IPS-20b (cell line): ENCODE data around the gene PRDM8.

Source experiments
- H3K27ac ChIP-seq: one replicate; pipeline ENCODE4 v1.5.1; 2013; ENCODE audit warnings: low read length
- H3K27me3 ChIP-seq: 2 replicates; pipeline ENCODE4 v1.6.1; 2013; ENCODE audit warnings: mild to moderate bottlenecking, low read length, inconsistent platforms; ENCODE audit not compliant: insufficient read depth
- H3K36me3 ChIP-seq: 2 replicates; pipeline ENCODE4 v1.6.1; 2013; ENCODE audit warnings: low read depth, mild to moderate bottlenecking, inconsistent platforms, low read length, moderate library complexity; ENCODE audit not compliant: insufficient read depth
- H3K4me1 ChIP-seq: 2 replicates; pipeline ENCODE4 v1.6.1; 2013; ENCODE audit warnings: mild to moderate bottlenecking, control low read depth, inconsistent platforms, low read length, moderate library complexity; ENCODE audit not compliant: insufficient read depth
- H3K4me3 ChIP-seq: 2 replicates; pipeline ENCODE4 v1.5.1; 2013; ENCODE audit warnings: mild to moderate bottlenecking, low read length, inconsistent platforms
- H3K9ac ChIP-seq: 2 replicates; pipeline ENCODE4 v1.6.1; 2013; ENCODE audit warnings: low read depth, mild to moderate bottlenecking, inconsistent platforms, low read length, moderate library complexity
- H3K9me3 ChIP-seq: 2 replicates; pipeline ENCODE4 v1.6.1; 2013; ENCODE audit warnings: mild to moderate bottlenecking, low read depth, low read length, inconsistent platforms; ENCODE audit not compliant: insufficient read depth

The PRDM8 gene

DNA sequence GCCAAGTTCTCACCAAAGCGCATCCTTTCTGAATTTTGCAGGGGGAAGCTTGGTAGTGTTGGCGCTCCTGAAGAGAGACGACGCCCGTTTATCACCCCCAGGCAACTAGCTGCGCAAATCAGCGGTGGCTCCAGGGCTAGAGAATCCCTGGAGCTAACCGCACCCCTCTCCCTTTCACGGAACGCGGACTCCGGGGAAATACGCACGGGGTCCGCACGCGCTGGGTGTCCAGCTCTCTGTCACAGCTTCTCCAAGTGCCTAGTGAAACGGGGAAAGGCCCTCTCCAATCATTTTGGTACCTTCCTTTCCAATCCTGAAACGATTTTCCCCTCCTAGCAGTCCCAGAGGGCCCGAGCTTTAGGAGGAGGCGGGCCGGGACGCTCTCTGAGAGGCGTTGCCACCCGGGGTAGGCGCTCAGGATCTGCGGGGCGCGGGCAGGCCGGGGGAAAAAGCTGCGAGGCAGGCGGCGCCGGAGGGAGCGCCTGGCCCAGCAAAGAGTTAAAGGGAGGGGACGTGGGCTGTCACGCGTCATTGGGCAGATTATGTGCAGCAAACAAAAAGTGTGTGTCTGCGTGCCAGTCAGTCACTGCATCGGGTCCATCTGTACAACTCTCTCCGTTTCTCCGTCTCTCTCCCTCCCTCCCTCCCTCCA, at the start of gene PRDM8:
Gene PRDM8 (plus strand): TSS at position 582 of the 652 bp plus-strand sequence. CDS start 2,578 bp downstream, outside the sequence.
- Histone ChIP-seq H3K9ac (no peak within 1 kb of the TSS), H3K4me3 (peak within 1 kb of the TSS; percentile 46), H3K36me3 (no peaks in the 10 kb centered on the region), H3K4me1 (peaks cover 6% of the 10 kb centered on the region; the same call in 1 of the 2 replicates), H3K27me3 (peaks cover 100% of the 10 kb centered on the region), H3K9me3 (no peaks in the 10 kb centered on the region; the same call in 1 of the 2 replicates), H3K27ac (no peak within 1 kb of the TSS)

DNA sequence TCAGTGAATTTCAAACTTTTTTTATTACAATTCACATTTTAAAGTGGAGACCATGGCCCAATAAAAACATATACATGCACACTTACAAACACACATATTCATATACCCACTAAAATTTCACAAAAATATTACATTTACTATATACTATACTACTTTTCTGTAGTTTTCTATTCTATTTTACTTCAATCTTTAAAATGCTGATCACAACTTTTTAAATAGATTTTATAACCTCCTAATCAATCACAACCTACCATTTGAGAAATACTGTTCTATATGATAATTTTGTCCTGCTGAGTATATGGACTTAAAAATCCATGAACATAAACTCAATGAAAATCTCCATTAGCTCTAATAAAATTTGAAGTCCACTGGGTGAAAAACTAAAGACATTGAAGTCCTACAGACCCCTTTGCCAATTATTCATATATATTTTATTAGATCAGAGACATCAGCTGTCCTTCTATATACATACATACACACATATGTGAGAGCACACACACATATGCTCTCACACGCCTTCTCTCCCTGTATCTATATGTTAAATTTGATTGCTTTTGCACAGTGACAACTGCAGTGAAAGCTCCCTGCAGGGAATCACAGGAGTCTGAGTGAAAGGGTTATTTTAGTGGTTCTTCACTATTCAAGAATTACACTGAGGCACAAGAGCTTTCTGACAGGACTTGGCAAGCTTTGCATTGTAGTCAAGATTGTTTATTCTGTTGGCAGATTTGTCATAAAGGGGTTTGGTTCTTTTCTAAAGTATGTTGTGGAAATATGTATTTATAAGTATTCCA, 46.7 kb upstream of the PRDM8 start:
- H3K4me1 ChIP-seq: no peaks in the 10 kb centered on the region
- no peaks in the 10 kb centered on the region for H3K36me3 ChIP-seq
- no peak overlapping the region for H3K4me3 ChIP-seq
- H3K27me3 ChIP-seq: no peaks in the 10 kb centered on the region
- no peak overlapping the region for H3K9ac ChIP-seq
- H3K27ac ChIP-seq: no peak overlapping the region
- H3K9me3 ChIP-seq: no peaks in the 10 kb centered on the region

GRCh38 chr4:80151981-80152380, 45.3 kb upstream of the PRDM8 start:
- Histone ChIP-seq H3K4me1 (no peaks in the 10 kb centered on the region), H3K9ac (no peak overlapping the region)

DNA sequence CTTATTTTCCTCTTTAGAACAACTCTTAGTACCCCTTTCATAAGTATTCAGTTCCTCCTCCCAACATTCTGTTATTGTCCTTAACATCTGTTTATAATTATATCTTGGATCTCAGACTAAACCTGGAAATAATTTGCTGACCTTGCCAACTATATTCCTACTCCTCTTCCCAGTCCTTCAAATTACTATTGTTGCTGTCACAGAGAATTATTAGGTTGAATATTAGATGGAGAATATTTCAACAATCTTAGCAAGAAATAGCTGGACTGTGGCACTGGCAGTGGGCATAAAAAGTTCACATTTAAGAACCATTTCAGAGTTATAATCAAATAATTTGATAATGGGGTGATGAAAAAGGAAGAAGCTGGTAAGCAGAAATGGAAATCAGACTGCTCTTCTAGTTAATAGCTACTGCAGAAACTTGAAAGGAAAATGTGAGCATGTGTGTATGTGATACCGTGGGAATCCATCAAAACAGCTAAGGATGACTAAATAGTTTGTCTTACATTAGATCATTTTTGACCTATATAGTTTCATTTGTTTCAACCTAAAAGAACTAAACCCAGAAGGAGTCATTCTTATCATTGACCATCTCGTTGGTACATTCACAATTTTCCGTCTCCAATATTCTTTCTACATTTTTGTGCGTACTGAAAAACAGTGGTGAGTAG, 43.3 kb upstream of the PRDM8 start:
- H3K27ac ChIP-seq: no peak overlapping the region
- no peaks in the 10 kb centered on the region for H3K36me3 ChIP-seq
- no peaks in the 10 kb centered on the region for H3K27me3 ChIP-seq
- H3K9me3 ChIP-seq: no peaks in the 10 kb centered on the region
- H3K9ac ChIP-seq: no peak overlapping the region
- H3K4me3 ChIP-seq: no peak overlapping the region
- no peaks in the 10 kb centered on the region for H3K4me1 ChIP-seq

More at GRCh38 chr4:80151981-80152380, 45.3 kb upstream of the PRDM8 start:
- no peaks in the 10 kb centered on the region for H3K36me3 ChIP-seq
- no peak overlapping the region for H3K27ac ChIP-seq
- no peak overlapping the region for H3K4me3 ChIP-seq
- no peaks in the 10 kb centered on the region for H3K9me3 ChIP-seq
- no peaks in the 10 kb centered on the region for H3K27me3 ChIP-seq

DNA sequence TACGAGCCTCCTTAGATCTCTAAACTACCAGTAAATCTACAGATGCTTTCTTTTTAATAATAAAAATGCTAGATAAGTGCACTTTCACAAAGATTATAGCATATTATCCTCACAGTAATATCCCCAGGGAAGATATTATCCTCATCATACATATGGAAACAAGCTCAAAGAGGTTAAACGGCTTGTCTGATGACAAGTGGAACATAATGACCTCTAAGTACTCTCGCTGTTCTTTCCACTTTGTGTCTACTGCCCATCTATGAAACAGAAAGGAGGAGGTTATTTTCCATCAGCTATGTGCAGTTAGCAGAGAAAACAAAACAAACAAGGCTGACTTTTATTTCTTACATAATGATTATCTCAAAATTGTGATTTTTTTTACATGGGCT, 42.8 kb upstream of the PRDM8 start:
- Histone ChIP-seq H3K36me3 (no peaks in the 10 kb centered on the region), H3K4me1 (no peaks in the 10 kb centered on the region), H3K27me3 (no peaks in the 10 kb centered on the region), H3K4me3 (no peak overlapping the region), H3K9ac (no peak overlapping the region), H3K27ac (no peak overlapping the region), H3K9me3 (no peaks in the 10 kb centered on the region)

DNA sequence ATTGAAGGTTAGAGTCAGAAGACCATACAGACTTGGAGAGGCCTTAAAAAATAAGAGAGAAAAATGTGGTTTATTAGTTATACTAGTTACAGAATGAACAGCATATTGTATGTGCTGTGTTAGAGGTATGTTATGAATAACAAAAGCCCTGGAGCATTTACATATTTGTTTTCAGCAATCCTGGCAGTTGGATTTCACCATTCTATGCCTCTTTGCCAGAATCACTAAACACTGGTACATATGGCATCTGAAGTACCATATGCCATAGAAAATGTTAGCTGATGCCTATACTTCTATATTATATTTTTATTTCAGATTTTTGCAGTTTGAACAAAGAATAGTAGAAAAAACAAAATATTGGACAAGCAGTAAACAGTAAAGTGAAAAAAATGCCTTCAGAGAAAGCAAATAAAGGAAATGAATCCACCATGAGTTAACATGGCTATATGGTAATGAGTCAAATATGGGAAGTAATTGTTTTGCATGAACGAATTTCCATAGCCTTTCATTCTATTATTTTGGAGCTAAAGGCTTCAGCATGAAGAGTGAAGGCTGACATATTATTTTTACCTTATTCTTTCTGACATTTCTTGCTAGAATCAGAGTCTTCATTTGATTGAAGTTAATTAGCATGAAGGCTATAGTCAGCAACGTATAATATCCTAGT, 41.9 kb upstream of the PRDM8 start:
- H3K4me1 ChIP-seq: no peaks in the 10 kb centered on the region
- H3K27ac ChIP-seq: no peak overlapping the region
- H3K9ac ChIP-seq: no peak overlapping the region
- H3K36me3 ChIP-seq: no peaks in the 10 kb centered on the region
- H3K4me3 ChIP-seq: no peak overlapping the region
- no peaks in the 10 kb centered on the region for H3K27me3 ChIP-seq
- no peaks in the 10 kb centered on the region for H3K9me3 ChIP-seq

DNA sequence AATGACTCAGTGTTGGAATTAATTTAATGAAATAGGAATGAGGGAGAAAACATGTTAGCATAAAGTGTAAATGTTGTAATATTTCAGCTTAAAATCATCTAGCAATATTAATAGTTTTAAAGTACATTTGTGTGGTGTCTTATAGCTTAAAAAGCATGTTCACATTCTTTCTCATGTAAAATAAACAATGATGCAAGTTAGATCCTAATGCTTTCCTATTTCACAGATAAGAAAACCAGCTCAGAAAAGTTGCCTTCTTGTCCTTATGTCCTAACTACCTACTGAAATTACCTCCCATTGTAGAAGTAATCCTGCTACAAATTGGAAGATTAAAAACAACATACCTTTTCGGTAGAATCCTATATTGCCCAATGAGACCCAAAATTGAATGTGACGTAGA, 40.9 kb upstream of the PRDM8 start:
- H3K27ac ChIP-seq: no peak overlapping the region
- H3K9me3 ChIP-seq: no peaks in the 10 kb centered on the region
- H3K27me3 ChIP-seq: no peaks in the 10 kb centered on the region
- H3K4me3 ChIP-seq: no peak overlapping the region
- no peaks in the 10 kb centered on the region for H3K36me3 ChIP-seq
- no peaks in the 10 kb centered on the region for H3K4me1 ChIP-seq
- no peak overlapping the region for H3K9ac ChIP-seq

- Histone ChIP-seq H3K9me3 (no peaks in the 10 kb centered on the region), H3K9ac (no peak overlapping the region), H3K27ac (no peak overlapping the region), H3K4me1 (no peaks in the 10 kb centered on the region), H3K4me3 (no peak overlapping the region), H3K27me3 (no peaks in the 10 kb centered on the region), H3K36me3 (no peaks in the 10 kb centered on the region)
Measured at GRCh38 chr4:80161413-80162058, 35.8 kb upstream of the PRDM8 start.

DNA sequence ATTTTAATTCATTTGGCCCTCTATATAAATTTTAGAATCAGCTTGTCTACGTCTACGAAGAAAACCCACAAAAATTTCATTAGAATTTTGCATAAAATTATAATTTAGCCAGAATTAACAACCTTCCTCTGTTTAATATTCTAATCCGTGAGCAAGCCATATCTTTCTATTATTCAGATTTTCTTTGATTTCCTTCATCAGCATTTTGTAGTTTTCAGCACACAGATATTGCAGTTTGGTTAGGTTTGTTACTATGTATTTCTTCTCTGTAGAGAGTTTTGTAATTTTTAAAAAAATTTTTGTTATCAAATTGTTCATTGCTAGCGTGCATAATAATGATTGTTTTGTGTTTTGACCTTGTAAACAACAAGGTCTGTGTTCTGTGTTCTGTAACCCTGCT, 34.9 kb upstream of the PRDM8 start:
- no peaks in the 10 kb centered on the region for H3K4me1 ChIP-seq
- H3K9ac ChIP-seq: no peak overlapping the region
- H3K27ac ChIP-seq: no peak overlapping the region
- H3K36me3 ChIP-seq: no peaks in the 10 kb centered on the region
- H3K27me3 ChIP-seq: no peaks in the 10 kb centered on the region
- H3K9me3 ChIP-seq: no peaks in the 10 kb centered on the region
- H3K4me3 ChIP-seq: no peak overlapping the region

DNA sequence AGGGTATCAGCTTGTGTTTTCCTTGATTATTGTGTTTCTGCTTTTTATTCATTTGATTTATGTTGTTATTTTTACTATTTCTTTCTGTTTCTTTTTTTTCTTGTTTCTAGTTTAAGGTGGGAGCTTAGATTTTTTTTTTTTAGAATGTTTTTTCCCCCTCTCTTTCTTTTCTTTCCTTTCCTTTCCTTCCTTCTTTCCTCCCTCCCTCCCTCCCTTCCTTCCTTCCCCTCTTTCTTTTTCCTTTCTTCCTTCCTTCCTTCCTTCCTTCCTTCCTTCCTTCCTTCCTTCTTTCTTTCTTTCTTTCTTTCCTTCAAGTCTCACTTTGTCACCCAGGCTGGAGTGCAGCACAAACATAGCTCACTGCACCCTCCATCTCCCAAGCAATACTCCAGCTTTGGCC, 31.4 kb upstream of the PRDM8 start:
- H3K9ac ChIP-seq: no peak overlapping the region
- no peaks in the 10 kb centered on the region for H3K4me1 ChIP-seq
- no peaks in the 10 kb centered on the region for H3K9me3 ChIP-seq
- no peak overlapping the region for H3K27ac ChIP-seq
- no peaks in the 10 kb centered on the region for H3K36me3 ChIP-seq
- H3K27me3 ChIP-seq: no peaks in the 10 kb centered on the region
- H3K4me3 ChIP-seq: no peak overlapping the region

- no peak overlapping the region for H3K9ac ChIP-seq
- no peak overlapping the region for H3K4me3 ChIP-seq
- H3K9me3 ChIP-seq: no peaks in the 10 kb centered on the region
- no peaks in the 10 kb centered on the region for H3K27me3 ChIP-seq
- no peaks in the 10 kb centered on the region for H3K36me3 ChIP-seq
- no peaks in the 10 kb centered on the region for H3K4me1 ChIP-seq
- H3K27ac ChIP-seq: no peak overlapping the region
Measured at GRCh38 chr4:80171251-80171650, 26.1 kb upstream of the PRDM8 start.
